GM12892 (cell line): Measurements from ENCODE around the gene ITIH6.

ENCODE experiments used
- POLR2A ChIP-seq: IDR thresholded peaks from 2 replicates; pipeline ENCODE4 v1.6.1; 2011; ENCODE audit warnings: low read depth, low read length, control low read depth
- POLR2AphosphoS5 ChIP-seq: IDR thresholded peaks from 2 replicates; pipeline ENCODE4 v1.6.1; 2011; ENCODE audit warnings: low read depth, low read length, control low read depth

- TF ChIP-seq POLR2A (no peak), POLR2AphosphoS5 (no peak)
Observed at GRCh38 chrX:54808605-54809483, 10.8 kb upstream of the ITIH6 start.
